ENCODE measurements around the gene LGI4. TPM values are rescaled to one million over a fixed set of nuclear protein-coding genes. Genes with fewer than 3 reads are reported as not detected.
A peak's percentile ranks its signal among the peaks of the same experiment; 100 is the strongest.
"Not testable (repeated sequence)": the region's sequence is repeated elsewhere in the genome, so short reads cannot be mapped to it uniquely, and the experiment has no call there.

The LGI4 gene
- total RNA-seq, 1 donor from 2014 or later, result 9.0 TPM

DNA sequence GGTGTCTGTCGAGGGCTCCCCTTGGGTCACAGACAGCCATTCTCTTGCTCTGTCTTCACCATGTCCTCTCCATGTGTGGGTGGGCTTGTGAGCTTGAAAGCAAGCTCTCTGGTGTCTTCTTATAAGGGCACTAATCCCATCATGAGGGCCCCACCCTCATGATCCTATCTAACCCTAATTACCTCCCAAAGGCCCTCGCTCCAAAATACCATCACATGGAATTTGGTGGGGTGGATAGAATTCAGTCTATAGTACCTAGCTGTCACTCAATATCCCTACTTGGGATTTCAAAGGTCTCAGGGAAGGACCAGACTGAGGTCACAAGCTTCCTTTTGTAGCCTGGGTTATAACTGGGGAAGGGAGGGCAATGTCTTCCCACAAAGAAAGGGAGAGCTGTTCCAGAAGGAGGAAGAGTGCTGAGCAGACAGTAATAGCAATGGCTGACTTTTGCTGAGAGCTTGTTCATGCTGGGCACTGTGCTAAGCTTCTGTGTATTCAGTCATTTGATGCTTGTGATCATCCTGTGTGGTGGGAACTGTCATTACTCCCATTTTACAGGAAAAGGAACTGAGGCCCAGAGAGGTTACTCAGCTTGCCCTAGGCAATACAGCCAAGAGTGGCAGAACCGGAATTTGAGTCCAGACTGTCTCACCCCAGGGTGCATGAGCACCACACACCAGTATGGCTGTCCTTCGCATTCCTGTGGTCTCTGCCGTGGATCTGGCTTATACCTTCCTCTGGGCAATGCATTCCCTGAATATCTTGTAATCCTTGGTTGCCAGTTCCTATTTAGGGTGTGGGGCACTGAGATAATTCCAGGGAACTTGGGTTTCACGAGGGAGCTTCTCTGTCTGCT is 27.8 kb upstream of the LGI4 start:
- no peak for DNase-seq
- intact Hi-C loops (cut with micrococcal nuclease), result no loop called here
- ATAC-seq, result no peak

DNA sequence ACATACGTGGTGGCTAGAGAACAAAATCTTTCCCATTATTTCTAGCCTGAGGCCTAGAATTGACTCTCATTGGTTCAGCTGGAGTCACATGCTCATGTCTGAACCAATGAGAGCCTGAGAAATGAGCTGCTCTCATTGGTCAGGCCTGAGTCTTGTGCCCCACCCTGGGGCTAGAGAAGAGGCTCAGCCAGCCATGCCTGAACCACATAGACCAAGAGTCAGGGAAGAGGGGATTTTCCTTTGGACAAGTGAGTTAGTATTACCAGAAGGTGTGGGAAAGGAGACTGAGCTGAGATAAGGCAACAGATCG is 26.5 kb upstream of the LGI4 start:
- intact Hi-C loops (cut with micrococcal nuclease), result no loop called here
- no peak for ATAC-seq
- no peak for DNase-seq

DNA sequence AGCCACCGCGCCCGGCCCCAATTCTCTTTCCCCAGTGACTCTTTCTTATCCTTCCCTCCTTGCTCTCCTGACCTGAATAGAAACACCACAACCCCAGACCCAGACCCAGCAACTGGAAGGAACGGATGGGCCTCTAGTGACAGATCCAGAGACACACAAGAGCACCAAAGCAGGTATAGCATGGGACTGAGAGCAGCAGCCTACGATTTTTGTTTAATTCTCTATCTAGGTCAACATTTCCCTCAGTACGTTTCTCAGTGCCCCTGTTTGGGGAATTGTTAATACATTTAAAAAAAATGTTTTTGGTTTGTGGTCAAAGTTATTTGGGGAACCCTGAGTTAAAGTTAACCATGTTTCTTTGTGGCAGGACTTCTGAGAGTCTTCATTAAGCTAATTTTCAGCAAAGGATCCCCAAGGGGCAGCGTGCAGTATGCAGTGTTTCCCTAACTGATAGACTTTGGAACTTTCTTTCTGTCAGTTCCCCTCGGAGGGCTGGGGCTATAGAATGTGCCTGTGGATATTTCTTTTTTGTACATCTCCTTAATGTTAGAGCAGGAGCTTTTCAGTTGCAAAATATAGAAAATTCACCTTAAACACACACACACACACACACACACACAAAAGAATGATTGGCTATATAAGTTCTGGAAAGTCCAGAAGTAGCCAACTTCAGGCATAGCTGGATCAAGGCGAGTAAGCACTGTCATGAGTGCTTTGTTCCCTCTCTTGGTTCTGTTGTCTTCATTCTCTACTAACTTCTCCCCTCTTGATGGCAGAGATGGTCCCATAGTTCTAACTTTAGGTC is 26.0 kb upstream of the LGI4 start:
- DNase-seq (no peak), ATAC-seq (no peak)
- intact Hi-C loops (cut with micrococcal nuclease), result no loop called here

DNA sequence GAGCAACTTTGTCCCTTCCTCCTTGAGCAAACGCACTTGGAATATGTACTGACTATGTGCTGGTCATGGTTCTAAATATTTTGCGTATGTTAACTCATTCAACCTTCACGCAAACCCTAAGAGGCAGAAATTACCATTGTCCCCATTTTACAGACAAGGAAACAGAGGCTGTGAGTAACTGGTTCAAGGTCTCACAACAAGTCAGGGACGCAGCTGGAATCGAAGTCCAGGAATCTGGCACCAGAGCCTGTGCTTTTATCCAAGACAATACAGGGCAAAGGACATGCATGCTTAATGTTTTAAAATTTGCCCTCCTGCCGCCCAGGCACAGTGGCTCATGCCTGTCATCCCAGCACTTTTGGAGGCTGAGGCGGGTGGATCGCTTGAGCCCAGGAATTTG is 24.7 kb upstream of the LGI4 start:
- no peak for DNase-seq
- intact Hi-C loops (cut with micrococcal nuclease), result no loop called here
- no peak for ATAC-seq

GRCh38 chr19:35157431-35157830 is 22.6 kb upstream of the LGI4 start:
- ATAC-seq, result no peak
- intact Hi-C loops (cut with micrococcal nuclease), result no loop called here
- no peak for DNase-seq

GRCh38 chr19:35156673-35157014 is 21.8 kb upstream of the LGI4 start:
- intact Hi-C loops (cut with micrococcal nuclease), result no loop called here
- ATAC-seq (no peak), DNase-seq (no peak)

- intact Hi-C loops (cut with micrococcal nuclease), result no loop called here
- ATAC-seq (no peak), DNase-seq (no peak)
These were observed 21.3 kb upstream of the LGI4 start for GRCh38 chr19:35155981-35156672.

DNA sequence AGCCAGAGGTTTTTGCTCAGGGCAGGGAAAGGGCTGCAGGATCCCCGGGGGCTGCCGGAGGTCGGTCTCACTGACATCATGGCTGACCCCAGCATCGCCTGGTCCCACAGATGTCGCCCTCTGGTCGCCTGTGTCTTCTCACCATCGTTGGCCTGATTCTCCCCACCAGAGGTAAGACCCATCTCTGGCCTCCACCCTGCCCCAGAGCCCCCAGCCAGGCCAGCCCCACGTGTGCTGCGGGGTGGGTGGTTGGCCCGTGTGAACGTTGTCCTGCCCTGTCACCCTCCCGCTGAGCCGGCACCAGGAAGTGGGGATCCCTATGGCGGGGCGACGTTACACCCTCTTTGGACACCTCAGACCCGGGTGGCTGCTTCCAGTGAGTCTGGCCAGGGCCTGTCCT is 20.6 kb upstream of the LGI4 start:
- DNase-seq (no peak), ATAC-seq (peak; percentile 4)
- intact Hi-C loops (cut with micrococcal nuclease), result no loop called here

DNA sequence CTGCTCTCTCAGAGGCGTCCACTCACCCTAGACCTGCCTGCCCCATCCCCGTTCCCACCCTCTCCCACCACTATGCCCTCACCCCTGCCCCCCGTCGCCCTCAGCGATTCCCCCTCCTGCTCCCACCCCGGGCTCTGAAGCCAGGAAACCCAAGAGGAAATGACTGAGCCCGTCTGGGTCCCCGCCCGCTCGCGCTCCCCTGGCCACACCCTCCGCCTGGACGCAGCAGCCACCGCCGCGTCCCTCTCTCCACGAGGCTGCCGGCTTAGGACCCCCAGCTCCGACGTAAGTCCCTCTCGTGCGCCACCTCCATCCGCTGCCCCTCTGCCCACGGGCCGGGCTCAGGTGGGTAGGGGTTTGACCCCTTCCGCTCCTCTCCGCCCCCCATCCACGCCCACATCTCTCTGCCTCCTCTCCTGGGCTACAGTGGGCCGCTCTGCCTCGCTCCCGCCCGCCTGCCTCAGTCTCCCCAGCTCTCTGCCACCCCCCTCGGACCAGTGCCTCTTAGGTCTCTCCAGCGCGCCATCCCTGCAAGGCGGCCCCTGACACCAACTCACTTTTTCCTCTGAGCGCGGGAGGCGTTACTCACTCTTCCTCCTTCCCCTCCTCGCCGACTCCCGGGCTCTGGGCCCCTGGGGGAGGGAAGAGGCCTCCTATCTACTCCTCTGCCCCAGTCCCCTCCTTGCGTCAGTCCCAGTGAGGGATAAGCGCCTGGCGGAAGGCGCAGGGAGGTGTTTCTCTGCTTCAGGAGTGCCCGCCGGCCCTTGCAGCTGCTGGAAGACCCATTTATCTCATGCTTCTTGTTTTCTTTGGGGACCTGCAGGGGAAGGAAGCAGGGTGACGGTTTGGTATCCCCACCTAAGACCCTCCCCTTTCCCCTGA is 19.9 kb upstream of the LGI4 start, which contains the start of gene FXYD5:
Gene FXYD5, plus strand, starts transcription at position 211 of the 882 bp plus-strand sequence. CDS start 816 bp downstream, outside the sequence.
- ATAC-seq (peak; percentile 92), DNase-seq (peak; percentile 79)
- intact Hi-C loops (cut with micrococcal nuclease), result no loop called here

DNA sequence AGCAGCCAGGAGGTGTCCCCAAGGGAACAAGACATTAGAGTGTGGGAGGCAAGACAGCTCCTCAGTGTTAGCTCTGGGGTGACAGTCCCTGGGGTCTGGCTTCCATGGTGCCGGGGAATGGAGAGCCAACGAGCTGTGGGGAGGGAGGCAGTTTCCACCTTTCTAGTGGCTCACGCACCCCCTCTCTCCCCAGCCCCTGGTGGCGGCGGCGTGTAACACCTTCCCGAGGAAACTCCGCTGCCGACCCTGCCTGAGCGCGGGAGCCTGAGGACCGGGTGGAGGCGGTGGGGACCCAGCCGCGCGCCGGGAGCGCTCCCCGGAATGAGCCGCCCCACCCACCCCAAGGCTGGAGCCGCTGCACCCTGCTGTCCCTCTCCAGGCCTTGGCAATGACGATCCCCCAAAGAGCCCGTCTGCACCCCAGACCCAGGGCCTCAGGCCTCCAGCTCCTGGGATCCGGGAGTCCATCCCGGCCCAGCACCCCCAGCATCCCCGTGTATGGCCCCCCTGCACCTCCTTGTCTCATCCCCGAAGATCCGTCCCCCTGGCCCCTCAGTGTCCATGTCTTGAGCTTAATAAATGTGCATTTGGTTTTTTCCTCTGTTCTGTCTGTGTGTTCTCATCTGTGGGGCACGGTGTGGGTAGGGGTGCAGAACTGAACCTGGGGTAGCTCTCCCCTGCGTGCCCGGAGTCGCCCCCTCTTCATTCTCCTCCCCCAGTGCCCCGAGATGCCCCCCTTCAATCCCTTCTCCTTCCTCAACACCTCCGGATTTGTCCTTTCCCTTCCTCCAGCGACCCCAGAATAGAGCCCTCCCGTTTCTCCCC is 19.1 kb upstream of the LGI4 start:
- intact Hi-C loops (cut with micrococcal nuclease), result no loop called here
- ATAC-seq, result peak; percentile 44
- peak; percentile 52 for DNase-seq

- DNase-seq; ATAC-seq; intact Hi-C loops (cut with micrococcal nuclease): not testable (repeated sequence)
These were observed 18.3 kb upstream of the LGI4 start for GRCh38 chr19:35153129-35153522.

DNA sequence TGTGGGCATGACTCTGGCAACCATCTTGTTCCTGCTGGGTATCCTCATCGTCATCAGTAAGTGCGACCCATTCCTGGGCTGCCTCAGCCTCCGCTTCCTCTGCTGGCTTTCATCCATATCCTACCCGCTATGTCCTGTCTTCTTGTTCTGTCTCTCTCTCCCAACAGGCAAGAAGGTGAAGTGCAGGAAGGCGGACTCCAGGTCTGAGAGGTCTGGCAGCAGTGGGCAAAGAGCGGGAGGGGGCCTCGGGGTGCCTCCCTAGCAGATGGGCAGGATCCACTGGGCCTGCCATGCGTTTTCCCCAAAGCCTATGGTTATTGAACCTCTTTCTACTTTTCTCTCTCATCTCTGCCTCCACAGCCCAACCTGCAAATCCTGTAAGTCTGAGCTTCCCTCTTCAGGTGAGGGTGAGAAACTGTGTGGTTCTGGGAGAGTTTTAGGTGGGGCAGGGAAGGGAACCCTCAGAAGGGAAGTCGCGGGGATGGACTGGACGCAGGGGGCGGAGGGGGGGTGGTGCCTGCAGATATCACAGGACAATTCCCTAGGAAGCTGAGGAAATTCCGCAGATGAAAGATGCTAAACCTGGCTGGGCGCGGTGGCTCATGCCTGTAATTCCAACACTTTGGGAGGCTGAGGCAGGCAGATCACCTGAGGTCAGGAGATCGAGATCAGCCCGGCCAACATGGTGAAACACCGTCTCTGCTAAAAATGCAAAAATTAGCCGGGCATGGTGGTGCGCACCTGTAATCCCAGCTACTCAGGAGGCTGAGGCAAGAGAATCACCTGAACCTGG is 16.6 kb upstream of the LGI4 start:
- intact Hi-C loops (cut with micrococcal nuclease), result no loop called here

GRCh38 chr19:35150445-35150844 is 15.6 kb upstream of the LGI4 start:
- no peak for ATAC-seq
- intact Hi-C loops (cut with micrococcal nuclease), result no loop called here
- DNase-seq, result no peak

More for the DNA sequence above, 16.6 kb upstream of the LGI4 start:
- no peak for DNase-seq
- no peak for ATAC-seq

GRCh38 chr19:35149463-35149862 is 14.6 kb upstream of the LGI4 start:
- intact Hi-C loops (cut with micrococcal nuclease), result no loop called here
- DNase-seq (no peak), ATAC-seq (no peak)

GRCh38 chr19:35146746-35147459 is 12.0 kb upstream of the LGI4 start:
- ATAC-seq, result no peak
- intact Hi-C loops (cut with micrococcal nuclease), result no loop called here
- DNase-seq, result no peak

GRCh38 chr19:35144600-35145436 is 10.0 kb upstream of the LGI4 start:
- DNase-seq (no peak), ATAC-seq (no peak)
- intact Hi-C loops (cut with micrococcal nuclease), result no loop called here
